NCI-H1105 (cell line): ENCODE results near the gene SRP68.
"Not testable (repeated sequence)": the region's sequence is repeated elsewhere in the genome, so short reads cannot be mapped to it uniquely, and the experiment has no call there.

Experiments used
- DNase-seq: peaks from one replicate; lab custom pipeline; 2025; lab: John Stamatoyannopoulos, UW

SRP68 gene

GRCh38 chr17:76089680-76090516 lies 17.6 kb upstream of the SRP68 start:
- no peak for DNase-seq

GRCh38 chr17:76088868-76089576 lies 16.7 kb upstream of the SRP68 start:
- DNase-seq: no peak

- no peak for DNase-seq
These were observed 15.9 kb upstream of the SRP68 start for GRCh38 chr17:76088041-76088867.

- DNase-seq: no peak
These were observed 15.2 kb upstream of the SRP68 start for GRCh38 chr17:76087531-76087930.

GRCh38 chr17:76086384-76086783 lies 14.1 kb upstream of the SRP68 start:
- no peak for DNase-seq

GRCh38 chr17:76085731-76086366 lies 13.5 kb upstream of the SRP68 start:
- no peak for DNase-seq

GRCh38 chr17:76085066-76085730 lies 12.9 kb upstream of the SRP68 start:
- no peak for DNase-seq

GRCh38 chr17:76083536-76084182 lies 11.3 kb upstream of the SRP68 start:
- DNase-seq: no peak

- DNase-seq: no peak
These were observed 10.3 kb upstream of the SRP68 start for GRCh38 chr17:76082326-76083251.

GRCh38 chr17:76081295-76082210 lies 9.2 kb upstream of the SRP68 start:
- DNase-seq: no peak

- no peak for DNase-seq
These were observed 8.5 kb upstream of the SRP68 start for GRCh38 chr17:76080768-76081287.

- DNase-seq: no peak
These were observed 7.8 kb upstream of the SRP68 start for GRCh38 chr17:76079956-76080767.

GRCh38 chr17:76079535-76079955 lies 7.2 kb upstream of the SRP68 start:
- no peak for DNase-seq

- peak; percentile 41 for DNase-seq
These were observed 6.7 kb upstream of the SRP68 start, which contains the start of gene ZACN for GRCh38 chr17:76078860-76079534. Gene ZACN (plus strand): TSS chr17:76079182. CDS start chr17:76079265, 83 bp downstream.

GRCh38 chr17:76078370-76078769 lies 6.1 kb upstream of the SRP68 start:
- DNase-seq: not testable (repeated sequence)

- DNase-seq: no peak
These were observed 5.3 kb upstream of the SRP68 start for GRCh38 chr17:76077584-76078110.
